ENCODE measurements around the gene CCDC24. TPM values are rescaled to one million over a fixed set of nuclear protein-coding genes. Genes with fewer than 3 reads are reported as not detected.

The CCDC24 gene
- total and polyA plus RNA-seq, 8 donors: 3.9 to 45.9 (median 6.5) TPM

- no peak for TF ChIP-seq CTCF (IDR thresholded peaks at IDR 0.05)
- intact Hi-C loops (cut with DNase I): loop anchor here in 1 of 3 donors (10.0 kb wide), 1 partner anchor 251 kb away; no protein-coding TSS in a partner anchor
- H3K4me1 ChIP-seq: peaks cover 0 to 5% (median 0%) of the 10 kb centered on the region in 3 donors
- FAIRE-seq (no peak), ATAC-seq (no peak), DNase-seq (no peak)
- no peaks in the 10 kb centered on the region for H3K27me3 ChIP-seq
- no peaks in the 10 kb centered on the region for H3K9me3 ChIP-seq
- no peak overlapping the region for H3K4me3 ChIP-seq
- H3K27ac ChIP-seq: no peak overlapping the region
- no peaks in the 10 kb centered on the region for H3K36me3 ChIP-seq
- 79 to 82% methylated on average over 3 of the region's 3 CpGs for WGBS, 2 donors
These were observed 34.4 kb downstream of the CCDC24 start for GRCh38 chr1:44025816-44026215.

- H3K36me3 ChIP-seq: no peaks in the 10 kb centered on the region
- H3K4me3 ChIP-seq: no peak overlapping the region
- DNase-seq: no peak
- H3K27me3 ChIP-seq: no peaks in the 10 kb centered on the region
- no peak for ATAC-seq
- no peak for FAIRE-seq
- 88 to 90% methylated on average over 3 of the region's 3 CpGs for WGBS, 2 donors
- no peaks in the 10 kb centered on the region for H3K9me3 ChIP-seq
- H3K4me1 ChIP-seq: peaks cover 0 to 11% (median 0%) of the 10 kb centered on the region in 3 donors
- no peak overlapping the region for H3K27ac ChIP-seq
- intact Hi-C loops (cut with DNase I): loop anchor here in 1 of 3 donors (10.0 kb wide), 1 partner anchor 253 kb away; no protein-coding TSS in a partner anchor
- no peak for TF ChIP-seq CTCF (IDR thresholded peaks at IDR 0.05)
These were observed 35.9 kb downstream of the CCDC24 start for GRCh38 chr1:44027320-44027719.

- no peak for FAIRE-seq
- H3K4me3 ChIP-seq: peak overlapping the region; percentile 67 to 94 (median 73)
- DNase-seq: peak in 1 of 6 donors; percentile 47
- peak; percentile 8 to 23 (median 21) for ATAC-seq
- intact Hi-C loops (cut with DNase I): loop anchor here in 1 of 3 donors (10.0 kb wide), 1 partner anchor 255 kb away; no protein-coding TSS in a partner anchor
- no peaks in the 10 kb centered on the region for H3K27me3 ChIP-seq
- peak overlapping the region; percentile 63 to 89 (median 72) for H3K27ac ChIP-seq
- peaks cover 0 to 11% (median 0%) of the 10 kb centered on the region in 3 donors for H3K4me1 ChIP-seq
- no peak for TF ChIP-seq CTCF (IDR thresholded peaks at IDR 0.05)
- H3K36me3 ChIP-seq: no peaks in the 10 kb centered on the region
- no peaks in the 10 kb centered on the region for H3K9me3 ChIP-seq
- 18 to 21% methylated on average over 17 of the region's 17 CpGs for WGBS, 2 donors
These were observed 38.0 kb downstream of the CCDC24 start for GRCh38 chr1:44029260-44029910.

GRCh38 chr1:44029911-44030604 lies 38.7 kb downstream of the CCDC24 start:
- Histone ChIP-seq H3K4me3 (peak overlapping the region; percentile 67 to 94 (median 73)), H3K36me3 (no peaks in the 10 kb centered on the region), H3K9me3 (no peaks in the 10 kb centered on the region), H3K4me1 (peaks cover 0 to 11% (median 0%) of the 10 kb centered on the region in 3 donors), H3K27me3 (no peaks in the 10 kb centered on the region), H3K27ac (peak overlapping the region; percentile 63 to 89 (median 72))
- peak; percentile 87 to 96 (median 92) for DNase-seq
- intact Hi-C loops (cut with DNase I): loop anchor here in 2 of 3 donors (10.0 kb wide), 2 partner anchors 255 to 265 kb away; no protein-coding TSS in a partner anchor
- ATAC-seq: peak; percentile 87 to 91 (median 88)
- no peak for FAIRE-seq
- no peak for TF ChIP-seq CTCF (IDR thresholded peaks at IDR 0.05)
- WGBS, 2 donors: 0% methylated on average over 54 to 75 of the region's 75 CpGs

All from pancreas (tissue), 10 donors.